Bronchial epithelial cell (primary cell): ENCODE results near the gene OR14C36. TPM values are rescaled to one million over a fixed set of nuclear protein-coding genes. Genes with fewer than 3 reads are reported as not detected.
"Not testable (repeated sequence)": the region's sequence is repeated elsewhere in the genome, so short reads cannot be mapped to it uniquely, and the experiment has no call there.

ENCODE experiments used
- DNase-seq: peaks from one replicate; pipeline ENCODE4 v3.0.0-alpha.2; 2010; ENCODE audit warnings: low read depth
- FAIRE-seq: peaks from 2 replicates; lab custom pipeline; 2011; peaks lifted over from hg19 to GRCh38; lab: Jason Lieb, UNC
- H3K27me3 ChIP-seq: 2 replicates; pipeline ENCODE4 v1.5.1; 2011; ENCODE audit warnings: low read length; ENCODE audit not compliant: control insufficient read depth, insufficient read depth
- H3K36me3 ChIP-seq: 2 replicates; pipeline ENCODE4 v1.5.1; 2011; ENCODE audit warnings: low read length; ENCODE audit not compliant: control insufficient read depth, insufficient read depth
- H3K4me3 ChIP-seq: 2 replicates; pipeline ENCODE4 v1.5.1; 2011; ENCODE audit warnings: mild to moderate bottlenecking, low read depth, low read length, control low read depth
- CTCF ChIP-seq: IDR thresholded peaks from 2 replicates; pipeline ENCODE4 v1.5.1; 2011; ENCODE audit warnings: mild to moderate bottlenecking, moderate library complexity, low read length, control low read depth, inconsistent platforms; ENCODE audit not compliant: insufficient read depth, severe bottlenecking
- total RNA-seq: library from RNA; depleted of rRNA; stranded (reverse); fragments of >200 nt; gene quantifications from 2 replicates; pipeline ENCODE4 v1.2.1, GENCODE V29; 2014

OR14C36 gene, protein sequence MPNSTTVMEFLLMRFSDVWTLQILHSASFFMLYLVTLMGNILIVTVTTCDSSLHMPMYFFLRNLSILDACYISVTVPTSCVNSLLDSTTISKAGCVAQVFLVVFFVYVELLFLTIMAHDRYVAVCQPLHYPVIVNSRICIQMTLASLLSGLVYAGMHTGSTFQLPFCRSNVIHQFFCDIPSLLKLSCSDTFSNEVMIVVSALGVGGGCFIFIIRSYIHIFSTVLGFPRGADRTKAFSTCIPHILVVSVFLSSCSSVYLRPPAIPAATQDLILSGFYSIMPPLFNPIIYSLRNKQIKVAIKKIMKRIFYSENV
- not detected in 2 replicates for total RNA-seq

DNA sequence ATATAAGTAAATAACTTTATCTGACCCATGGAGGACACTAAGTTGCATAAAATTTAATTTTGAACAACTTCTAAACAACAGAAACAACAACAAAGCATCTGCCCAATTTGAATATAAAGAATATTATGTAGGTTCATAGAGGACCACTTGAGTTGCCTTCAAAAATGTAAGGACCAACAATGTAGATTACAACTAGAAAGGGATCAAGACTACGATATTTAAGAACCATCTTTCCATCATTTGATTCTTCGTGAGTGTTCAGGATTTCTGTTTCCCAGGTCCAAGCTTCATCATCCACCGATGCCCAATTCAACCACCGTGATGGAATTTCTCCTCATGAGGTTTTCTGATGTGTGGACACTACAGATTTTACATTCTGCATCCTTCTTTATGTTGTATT lies at the start of gene OR14C36:
OR14C36 (plus strand) TSS at position 301 of the 400 bp plus-strand sequence; CDS start at position 301, 0 bp downstream.
- Histone ChIP-seq H3K4me3 (no peak within 1 kb of the TSS), H3K36me3 (no peaks in the 10 kb centered on the region), H3K27me3 (no peaks in the 10 kb centered on the region)
- FAIRE-seq, result no peak
- DNase-seq, result no peak
- no peak for TF ChIP-seq CTCF

DNA sequence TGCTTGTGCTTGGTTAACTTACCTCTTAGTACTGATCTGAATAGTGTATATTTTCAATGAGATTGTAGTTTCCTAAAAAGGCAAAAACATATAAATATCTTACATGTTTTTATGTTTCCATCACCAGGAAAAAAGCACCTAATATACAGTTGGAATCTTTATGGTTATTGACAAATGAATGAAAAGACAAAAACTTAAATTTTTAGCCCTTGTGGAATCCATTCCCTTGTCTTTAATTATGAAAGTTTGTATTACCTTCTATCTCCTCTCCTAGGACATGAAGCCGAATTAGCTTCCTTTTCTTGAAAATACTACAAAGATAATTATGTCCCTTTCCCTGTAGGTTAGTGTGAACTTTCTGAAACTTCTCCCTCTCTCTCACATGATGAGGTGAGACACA lies 45.3 kb upstream of the OR14C36 start, which contains the start of gene OR2T12:
OR2T12 (minus strand) TSS at position 101 of the 400 bp plus-strand sequence. CDS start 7,846 bp downstream, outside the sequence.
- H3K36me3 ChIP-seq, result no peaks in the 10 kb centered on the region
- TF ChIP-seq CTCF, result no peak
- FAIRE-seq, result no peak
- H3K27me3 ChIP-seq, result no peaks in the 10 kb centered on the region
- no peak within 1 kb of the TSS for H3K4me3 ChIP-seq
- no peak for DNase-seq

GRCh38 chr1:248305672-248306071 lies 42.9 kb upstream of the OR14C36 start:
- DNase-seq, H3K36me3 ChIP-seq, H3K4me3 ChIP-seq, H3K27me3 ChIP-seq: not testable (repeated sequence)
- FAIRE-seq, result peak; percentile 28

DNA sequence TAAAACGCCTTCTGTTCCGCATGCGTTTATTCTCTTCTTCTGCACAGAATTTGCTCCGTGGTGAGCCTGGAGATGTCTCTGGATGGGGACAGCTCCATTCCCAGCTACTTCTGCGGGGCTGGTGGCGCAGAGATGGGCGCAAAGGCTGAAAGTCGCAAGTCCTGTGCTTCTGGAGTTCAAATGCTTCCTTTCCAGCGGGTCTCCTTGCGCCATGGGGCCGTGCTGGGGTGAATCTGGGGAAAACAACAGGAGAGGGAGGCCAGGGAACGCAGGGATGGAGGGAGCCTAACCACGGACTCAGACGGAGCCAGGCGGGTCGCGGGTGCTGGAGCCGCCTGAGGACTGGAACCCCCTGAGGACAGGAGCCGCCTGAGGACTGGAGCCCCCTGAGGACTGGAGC lies 42.5 kb upstream of the OR14C36 start:
- Histone ChIP-seq H3K4me3 (no peak overlapping the region), H3K36me3 (no peaks in the 10 kb centered on the region), H3K27me3 (no peaks in the 10 kb centered on the region)
- TF ChIP-seq CTCF, result no peak
- DNase-seq (no peak), FAIRE-seq (no peak)

DNA sequence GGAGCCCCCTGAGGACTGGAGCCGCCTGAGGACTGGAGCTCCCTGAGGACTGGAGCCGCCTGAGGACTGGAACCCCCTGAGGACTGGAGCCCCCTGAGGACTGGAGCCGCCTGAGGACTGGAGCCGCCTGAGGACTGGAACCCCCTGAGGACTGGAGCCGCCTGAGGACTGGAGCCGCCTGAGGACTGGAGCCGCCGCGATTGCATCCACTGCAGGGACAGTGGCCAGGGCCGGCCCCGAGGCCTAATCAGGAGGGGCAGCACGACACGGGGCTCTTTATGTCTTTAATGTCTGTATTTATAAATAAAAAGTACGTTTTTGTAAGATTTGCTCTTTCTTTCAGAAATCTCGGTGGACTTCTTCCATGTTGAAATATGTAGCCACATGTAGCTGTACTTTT lies 41.8 kb upstream of the OR14C36 start:
- not testable (repeated sequence) for DNase-seq, FAIRE-seq, H3K36me3 ChIP-seq

GRCh38 chr1:248316796-248317195 lies 31.8 kb upstream of the OR14C36 start:
- TF ChIP-seq CTCF, result no peak
- Histone ChIP-seq H3K27me3 (no peaks in the 10 kb centered on the region), H3K4me3 (no peak overlapping the region), H3K36me3 (no peaks in the 10 kb centered on the region)
- FAIRE-seq (no peak), DNase-seq (no peak)

More for the DNA sequence above, 41.8 kb upstream of the OR14C36 start:
- H3K4me3 ChIP-seq, H3K27me3 ChIP-seq: not testable (repeated sequence)

DNA sequence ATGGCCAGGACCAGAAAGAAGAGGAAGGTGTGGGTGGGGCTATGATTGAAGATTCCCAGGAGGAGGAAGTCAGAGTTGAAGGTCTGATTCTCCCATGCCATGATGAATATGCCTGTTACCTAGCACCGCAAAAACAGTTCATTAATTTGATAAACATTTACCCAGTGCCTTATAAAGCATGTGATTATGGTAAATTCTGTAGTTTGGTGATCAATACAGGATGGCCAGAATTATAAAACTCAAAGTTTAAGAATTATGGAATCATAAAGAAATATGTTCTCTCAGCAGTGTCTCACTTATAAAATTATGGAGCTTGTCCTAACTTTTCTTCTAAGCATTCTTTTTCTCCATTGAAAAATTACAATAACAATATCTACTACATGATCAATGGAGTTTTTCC lies 24.1 kb upstream of the OR14C36 start, which contains the start of gene OR2M7:
OR2M7 (minus strand) TSS at position 101 of the 400 bp plus-strand sequence; CDS start at position 101, 0 bp downstream.
- no peaks in the 10 kb centered on the region for H3K27me3 ChIP-seq
- H3K36me3 ChIP-seq, result no peaks in the 10 kb centered on the region
- no peak within 1 kb of the TSS for H3K4me3 ChIP-seq
- no peak for DNase-seq
- no peak for TF ChIP-seq CTCF
- FAIRE-seq, result no peak
